Right cardiac atrium (tissue), 5 donors: ENCODE results near the gene FHAD1. TPM values are rescaled to one million over a fixed set of nuclear protein-coding genes. Genes with fewer than 3 reads are reported as not detected.

ENCODE experiments used
- ATAC-seq, 2 donors: fragments of 200-7000 bp; cut with Tn5 transposase; one replicate each; pipeline versions ENCODE4 v1.8.0 to v1.9.1; 2020; ENCODE audit warnings: moderate library complexity in 2 of 2, mild to moderate bottlenecking in 1 of 2
- DNase-seq, 3 donors: peaks; one replicate each; pipeline ENCODE4 v3.0.0-alpha.2; 2020
- H3K27ac ChIP-seq: one replicate; pipeline ENCODE4 v1.5.1; 2013; ENCODE audit warnings: mild to moderate bottlenecking, low read length, control low read depth, moderate library complexity
- H3K27me3 ChIP-seq: one replicate; pipeline ENCODE4 v1.6.1; 2013; ENCODE audit not compliant: control insufficient read depth, insufficient read depth
- H3K4me1 ChIP-seq: one replicate; pipeline ENCODE4 v1.6.1; 2013; ENCODE audit warnings: low read length; ENCODE audit not compliant: control insufficient read depth, insufficient read depth
- H3K4me3 ChIP-seq: one replicate; pipeline ENCODE4 v1.5.1; 2013; ENCODE audit warnings: low read length, control low read depth
- H3K9me3 ChIP-seq: one replicate; pipeline ENCODE4 v1.6.1; 2013; ENCODE audit warnings: low read length; ENCODE audit not compliant: control insufficient read depth
- WGBS: extraction: QIAGEN DNeasy Blood & Tissue Kit; methylation state at CpG from one replicate; pipeline ENCODE4 v1.1.7; 2013; 5-methylcytosine and 5-hydroxymethylcytosine counted together
- intact Hi-C, 4 donors: fragments of 100-400 bp; cut with DNase I; formaldehyde crosslinking; loops; one replicate each; pipeline versions ENCODE4 v1.11.0 to v1.14.0; 2022 to 2023
- polyA plus RNA-seq: library from polyadenylated mRNA; stranded (reverse); fragments of 200-250 nt; gene quantifications from one replicate; pipeline ENCODE4 v1.2.3, GENCODE V29; 2013
- total RNA-seq, 4 donors: library from RNA; stranded (reverse); fragmentation: NEBNext Ultra II Directional; extraction: Animal tissue kit (Norgen Biotek cat#: 25700); gene quantifications; one replicate each; pipeline ENCODE4 v1.2.1, GENCODE V29; 2021
- donor health status: healthy with polysubstance abuse.
- donor health status: DM: no; HTN: yes; CAD: no.
- donor health status: DM: no; HTN: no; CAD: no.
- donor health status: DM: no; HTN: yes; CAD: no; lungs with severe emphysema.
- donor health status: DM: yes; HTN: yes; CAD: no.

FHAD1 gene
- total and polyA plus RNA-seq, 5 donors = 0.06 to 1.0 (median 0.17) TPM; not detected in 1

DNA sequence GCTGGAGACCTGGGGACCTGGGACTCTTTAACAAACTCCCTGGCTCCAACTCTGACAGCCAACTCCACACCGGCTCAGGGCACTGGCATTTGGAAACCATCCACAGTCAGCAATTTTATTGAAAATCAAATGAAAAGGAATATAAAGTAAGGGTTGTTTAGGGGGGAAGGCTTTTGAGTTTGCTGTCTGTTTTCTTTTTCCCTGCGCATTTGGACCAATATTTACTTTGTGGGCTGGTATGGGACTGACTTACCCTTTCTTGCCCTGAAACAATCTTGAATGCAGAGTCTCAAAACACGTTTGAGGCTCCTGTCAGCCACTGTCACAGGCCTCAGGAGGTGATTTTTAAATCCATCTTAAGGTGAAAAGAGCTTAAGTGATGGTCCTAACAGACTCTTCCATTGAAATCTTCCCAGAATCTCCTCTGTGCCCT, 147.3 kb downstream of the FHAD1 start:
- 59% methylated on average over 3 of the region's 3 CpGs for WGBS
- Histone ChIP-seq H3K4me3 (no peak overlapping the region), H3K27ac (no peak overlapping the region), H3K9me3 (no peaks in the 10 kb centered on the region), H3K27me3 (no peaks in the 10 kb centered on the region), H3K4me1 (no peaks in the 10 kb centered on the region)
- intact Hi-C loops = no loop called here
- DNase-seq = no peak
- no peak for ATAC-seq

DNA sequence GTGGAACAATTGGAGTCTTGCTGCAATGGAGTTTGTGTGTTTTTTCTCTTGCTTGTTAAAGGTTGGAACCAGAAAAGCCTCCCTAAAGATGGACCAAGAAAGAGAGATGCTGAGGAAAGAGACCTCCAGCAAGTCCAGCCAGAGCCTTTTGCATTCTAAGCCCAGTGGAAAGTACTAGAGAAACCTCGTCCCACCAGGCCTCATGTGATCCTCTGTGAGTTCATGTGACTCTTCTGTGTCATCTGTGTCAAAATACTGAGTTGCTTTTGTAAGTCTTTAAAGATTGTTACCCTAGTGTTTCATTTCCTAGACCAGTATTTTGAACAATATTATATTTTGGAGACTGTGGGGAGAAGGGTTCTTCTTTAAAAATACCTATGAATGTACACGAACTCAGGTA, 150.2 kb downstream of the FHAD1 start:
- H3K4me1 ChIP-seq = no peaks in the 10 kb centered on the region
- intact Hi-C loops = no loop called here
- no peak for ATAC-seq
- H3K4me3 ChIP-seq = no peak overlapping the region
- no peak overlapping the region for H3K27ac ChIP-seq
- no peak for DNase-seq
- WGBS = 94% methylated on average over 2 of the region's 2 CpGs
- H3K27me3 ChIP-seq = no peaks in the 10 kb centered on the region
- H3K9me3 ChIP-seq = peaks cover 2% of the 10 kb centered on the region

DNA sequence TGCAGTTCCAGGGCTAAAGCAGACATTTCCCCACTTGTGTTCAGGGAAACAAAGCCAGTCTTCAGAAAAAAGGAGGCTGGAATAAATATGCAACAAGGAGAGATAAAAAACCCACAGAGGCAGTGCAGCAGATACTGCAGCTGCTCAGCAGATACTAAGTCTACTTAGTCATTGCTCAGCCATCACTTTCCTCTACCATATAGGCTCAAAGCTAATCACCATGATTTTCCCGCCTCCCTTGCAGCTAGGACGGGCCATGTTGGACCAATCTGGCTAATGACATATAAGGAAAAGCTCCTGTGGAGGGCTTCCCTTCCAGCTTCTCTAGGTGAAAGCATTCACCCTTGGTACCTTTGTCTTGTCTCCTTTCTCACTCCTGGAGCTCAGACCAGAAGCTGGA, 152.7 kb downstream of the FHAD1 start:
- 97% methylated on average over 2 of the region's 2 CpGs for WGBS
- peaks cover 2% of the 10 kb centered on the region for H3K9me3 ChIP-seq
- intact Hi-C loops = no loop called here
- no peak for ATAC-seq
- H3K27me3 ChIP-seq = no peaks in the 10 kb centered on the region
- H3K27ac ChIP-seq = no peak overlapping the region
- no peak overlapping the region for H3K4me3 ChIP-seq
- DNase-seq = no peak
- no peaks in the 10 kb centered on the region for H3K4me1 ChIP-seq

DNA sequence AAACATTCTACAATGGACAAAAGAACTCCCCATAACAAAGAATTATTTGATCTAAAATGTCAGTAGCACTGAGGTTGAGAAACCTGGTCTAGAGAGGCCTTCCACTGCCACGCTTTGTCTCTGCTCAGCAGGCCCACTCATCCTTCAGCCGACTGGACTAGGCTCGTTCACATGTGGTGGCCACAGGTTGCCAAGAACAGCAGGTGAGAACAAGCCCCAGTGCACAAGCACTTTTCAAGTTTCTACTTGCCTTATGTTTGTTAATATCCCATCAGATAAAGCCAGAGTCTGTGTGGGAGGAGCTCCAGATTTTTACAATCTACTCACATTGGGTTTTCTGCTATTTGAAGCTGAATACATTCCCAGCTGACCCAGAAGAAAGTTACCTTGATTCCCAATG, 153.6 kb downstream of the FHAD1 start:
- no peak overlapping the region for H3K4me3 ChIP-seq
- ATAC-seq (no peak), DNase-seq (no peak)
- no peaks in the 10 kb centered on the region for H3K4me1 ChIP-seq
- no peak overlapping the region for H3K27ac ChIP-seq
- intact Hi-C loops = no loop called here
- WGBS = 94% methylated on average over 3 of the region's 3 CpGs
- peaks cover 2% of the 10 kb centered on the region for H3K9me3 ChIP-seq
- H3K27me3 ChIP-seq = no peaks in the 10 kb centered on the region

DNA sequence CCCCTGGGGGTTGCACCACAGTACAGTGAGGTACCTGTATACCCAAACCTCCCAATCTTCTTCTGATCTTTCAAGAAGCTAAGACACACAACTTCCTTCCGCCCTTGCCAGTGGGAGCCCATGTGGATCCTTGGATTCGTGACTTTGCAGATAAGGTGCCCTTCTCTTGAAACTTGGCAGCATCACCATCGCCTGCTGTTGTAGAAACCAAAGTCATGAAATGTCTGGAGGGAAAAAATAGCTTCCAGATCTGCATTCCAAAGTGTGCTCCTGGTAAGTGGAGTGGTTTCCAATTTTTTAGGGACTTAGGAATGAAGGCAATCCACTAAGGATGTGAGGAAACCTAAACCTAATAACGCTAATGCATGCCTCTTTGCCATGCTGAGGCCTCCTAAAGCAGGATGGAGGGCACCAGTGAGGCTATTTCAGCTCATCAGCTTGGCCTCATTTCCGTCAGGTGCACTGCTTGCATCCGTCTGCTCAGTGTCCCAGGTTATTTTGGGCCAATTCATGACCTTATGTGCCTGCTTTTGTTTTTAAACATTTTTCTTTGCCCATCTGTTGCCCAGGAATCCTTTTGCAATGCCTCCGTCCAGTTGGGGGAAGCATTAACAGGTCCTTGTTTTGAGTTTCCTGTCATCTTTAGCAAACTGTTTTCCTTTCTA, 154.5 kb downstream of the FHAD1 start:
- Histone ChIP-seq H3K4me3 (no peak overlapping the region), H3K4me1 (no peaks in the 10 kb centered on the region), H3K27ac (no peak overlapping the region), H3K27me3 (no peaks in the 10 kb centered on the region), H3K9me3 (peaks cover 2% of the 10 kb centered on the region)
- 73% methylated on average over 7 of the region's 7 CpGs for WGBS
- ATAC-seq = no peak
- intact Hi-C loops = no loop called here
- no peak for DNase-seq

- WGBS = 91% methylated on average over 5 of the region's 5 CpGs
- H3K4me1 ChIP-seq = no peaks in the 10 kb centered on the region
- no peak for DNase-seq
- H3K4me3 ChIP-seq = no peak overlapping the region
- no peak overlapping the region for H3K27ac ChIP-seq
- H3K27me3 ChIP-seq = no peaks in the 10 kb centered on the region
- H3K9me3 ChIP-seq = peaks cover 2% of the 10 kb centered on the region
- intact Hi-C loops = no loop called here
- ATAC-seq = no peak
These were observed 155.9 kb downstream of the FHAD1 start for GRCh38 chr1:15402809-15403450.

DNA sequence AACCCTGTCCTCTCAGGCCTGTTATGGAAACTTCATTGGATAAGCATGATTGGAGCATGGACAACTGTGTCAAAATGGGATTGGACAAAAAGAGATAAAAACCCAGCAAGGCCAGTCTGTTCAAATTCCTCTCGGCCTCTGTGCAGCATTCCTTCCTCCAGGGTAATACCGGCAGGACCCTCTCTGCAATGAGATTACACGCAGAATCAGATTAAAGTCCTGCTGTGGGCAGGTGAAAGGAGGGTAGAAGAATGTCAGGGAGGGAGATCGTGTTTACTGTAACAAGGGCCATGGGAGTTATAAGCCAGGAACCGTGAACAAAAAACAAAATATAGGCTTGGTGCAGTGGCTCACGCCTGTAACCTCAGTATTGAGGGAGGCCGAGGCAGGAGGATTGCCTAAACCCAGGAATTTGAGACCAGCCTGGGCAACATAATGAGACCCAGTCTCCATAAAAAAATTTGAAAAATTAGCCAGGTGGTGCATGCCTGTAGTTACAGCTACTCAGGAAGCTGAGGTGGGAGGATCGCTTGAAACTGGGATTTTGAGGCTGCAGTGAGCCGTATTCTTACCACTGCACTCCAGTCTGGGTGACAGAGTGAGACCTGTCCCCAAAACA, 157.0 kb downstream of the FHAD1 start:
- Histone ChIP-seq H3K4me3 (no peak overlapping the region), H3K4me1 (no peaks in the 10 kb centered on the region), H3K27ac (no peak overlapping the region), H3K27me3 (no peaks in the 10 kb centered on the region), H3K9me3 (peaks cover 2% of the 10 kb centered on the region)
- DNase-seq (no peak), ATAC-seq (no peak)
- 91% methylated on average over 9 of the region's 9 CpGs for WGBS
- intact Hi-C loops = no loop called here

- no peaks in the 10 kb centered on the region for H3K27me3 ChIP-seq
- 90% methylated on average over 9 of the region's 9 CpGs for WGBS
These were observed 158.3 kb downstream of the FHAD1 start for GRCh38 chr1:15405106-15405850.

DNA sequence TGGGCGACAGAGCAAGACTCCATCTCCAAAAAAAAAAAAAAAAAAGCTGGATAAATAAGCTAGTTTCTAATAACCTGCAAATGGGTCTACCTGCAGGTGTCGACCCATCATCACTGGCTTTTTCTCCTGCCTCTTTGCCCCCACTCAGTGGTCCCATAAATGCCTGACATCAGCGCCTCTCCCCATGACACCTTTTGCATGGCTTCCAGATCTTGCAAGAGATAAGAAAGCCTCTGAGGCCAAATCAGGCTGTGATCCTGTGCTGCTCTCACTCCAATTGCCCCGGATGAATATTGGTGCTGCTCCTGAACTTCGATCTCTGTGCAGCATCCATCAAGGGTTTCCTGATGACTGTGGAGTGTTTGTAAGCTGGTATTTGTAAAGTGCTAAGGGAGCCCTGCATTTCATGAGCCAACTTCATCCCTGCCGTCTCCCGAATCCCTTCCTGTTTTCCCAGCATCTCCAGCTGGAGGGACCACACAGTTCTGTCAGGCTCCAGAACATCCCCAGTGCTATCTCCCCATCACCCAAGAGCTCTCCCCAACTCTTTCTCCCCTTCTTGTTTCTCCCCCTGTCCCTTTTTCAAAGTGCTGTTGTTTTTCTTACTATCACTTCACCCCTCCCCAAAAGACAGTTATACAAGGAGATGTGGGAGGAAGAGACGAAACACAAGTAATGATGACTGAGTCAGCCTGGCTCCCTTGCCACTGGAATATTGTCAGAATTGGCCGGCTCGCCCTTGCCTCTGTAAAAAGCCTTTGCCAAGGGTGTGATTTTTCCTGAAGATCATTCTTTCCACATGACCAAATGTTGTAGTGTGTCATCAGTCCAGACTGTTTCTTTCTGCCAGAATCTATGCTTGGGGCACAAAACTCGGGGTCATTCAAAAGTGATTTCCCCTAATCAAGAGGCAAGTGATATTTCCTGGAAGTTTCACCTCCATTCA, 159.9 kb downstream of the FHAD1 start:
- no peak overlapping the region for H3K4me3 ChIP-seq
- peak in 2 of 3 donors; percentile 65 to 77 for DNase-seq
- H3K4me1 ChIP-seq = no peaks in the 10 kb centered on the region
- no peaks in the 10 kb centered on the region for H3K27me3 ChIP-seq
- no peaks in the 10 kb centered on the region for H3K9me3 ChIP-seq
- peak; percentile 27 to 70 for ATAC-seq
- no peak overlapping the region for H3K27ac ChIP-seq
- intact Hi-C loops = no loop called here
- WGBS = 47% methylated on average over 11 of the region's 11 CpGs

More at GRCh38 chr1:15405106-15405850, 158.3 kb downstream of the FHAD1 start:
- DNase-seq (no peak), ATAC-seq (no peak)
- Histone ChIP-seq H3K9me3 (no peaks in the 10 kb centered on the region), H3K27ac (no peak overlapping the region), H3K4me3 (no peak overlapping the region), H3K4me1 (no peaks in the 10 kb centered on the region)
- intact Hi-C loops = no loop called here

GRCh38 chr1:15407580-15407979, 160.6 kb downstream of the FHAD1 start:
- intact Hi-C loops = no loop called here
- Histone ChIP-seq H3K4me3 (no peak overlapping the region), H3K27me3 (no peaks in the 10 kb centered on the region), H3K4me1 (no peaks in the 10 kb centered on the region), H3K27ac (no peak overlapping the region), H3K9me3 (no peaks in the 10 kb centered on the region)
- 60% methylated on average over 7 of the region's 7 CpGs for WGBS
- no peak for ATAC-seq
- DNase-seq = no peak
